Panc1 (cell line): Measurements from ENCODE around the gene HPN. TPM values are rescaled to one million over a fixed set of nuclear protein-coding genes. Genes with fewer than 3 reads are reported as not detected.

ENCODE experiments used
- ATAC-seq: fragments of 200-7000 bp; cut with Tn5 transposase; 2 replicates; pipeline ENCODE4 v1.9.1; 2020; ENCODE audit warnings: mild to moderate bottlenecking, moderate library complexity
- BruUV-seq: library from RNA; stranded (reverse); fragments of 400-500 nt; replicated peaks from 2 replicates; lab custom pipeline; 2021; lab: Mats Ljungman, UMichigan
- CTCF ChIA-PET: fragments of 300-600 bp; sonication (Branson Sonifier 250); formaldehyde crosslinking; loops from one replicate; lab custom pipeline; 2022; ENCODE audit warnings: antibody characterized with exemption; lab: Charles Lee
- POLR2A ChIA-PET: fragments of 300-600 bp; sonication (Branson Sonifier 250); formaldehyde crosslinking; loops from one replicate; lab custom pipeline; 2022; ENCODE audit warnings: antibody characterized with exemption; lab: Charles Lee
- DNase-seq: peaks from one replicate; pipeline ENCODE4 v3.0.0-alpha.2; 2010; ENCODE audit warnings: low read depth, low spot score
- H3K27ac ChIP-seq: 2 replicates; pipeline ENCODE4 v1.5.1; 2011; ENCODE audit warnings: mild to moderate bottlenecking, low read length, inconsistent platforms
- H3K27me3 ChIP-seq: fragments of 200-500 bp; sonication (Bioruptor generic); 2 replicates; pipeline ENCODE4 v1.6.0; 2014; ENCODE audit warnings: low read length, inconsistent platforms; ENCODE audit not compliant: control insufficient read depth, insufficient read depth
- H3K36me3 ChIP-seq: fragments of 200-500 bp; sonication (Bioruptor generic); 2 replicates; pipeline ENCODE4 v1.5.1; 2014; ENCODE audit warnings: inconsistent platforms, mild to moderate bottlenecking, low read length, moderate library complexity; ENCODE audit not compliant: control insufficient read depth, insufficient read depth
- H3K4me1 ChIP-seq: 2 replicates; pipeline ENCODE4 v1.5.1; 2011; ENCODE audit warnings: inconsistent platforms, mild to moderate bottlenecking, low read length, moderate library complexity; ENCODE audit not compliant: control insufficient read depth, insufficient read depth
- H3K4me3 ChIP-seq, 2 experiments: 2 replicates each; pipeline ENCODE4 v1.5.1; 2011 to 2012; ENCODE audit warnings: low read depth in 2 of 2, low read length in 2 of 2, mild to moderate bottlenecking in 2 of 2, inconsistent platforms in 1 of 2, moderate library complexity in 1 of 2
- H3K9me3 ChIP-seq: fragments of 200-500 bp; sonication (Bioruptor generic); 2 replicates; pipeline ENCODE4 v1.5.1; 2014; ENCODE audit warnings: low read depth, mild to moderate bottlenecking, inconsistent platforms, low read length, moderate library complexity; ENCODE audit not compliant: control insufficient read depth, insufficient read depth
- CTCF ChIP-seq: fragments of 450-650 bp; IDR thresholded peaks from 2 replicates; pipeline ENCODE4 v1.5.1; 2017; ENCODE audit warnings: mild to moderate bottlenecking
- POLR2AphosphoS5 ChIP-seq: IDR thresholded peaks from 2 replicates; pipeline ENCODE4 v1.6.1; 2012; ENCODE audit warnings: mild to moderate bottlenecking, low read depth, low read length, moderate library complexity
- SIN3A ChIP-seq: IDR thresholded peaks from 2 replicates; pipeline ENCODE4 v1.6.1; 2012; ENCODE audit warnings: low read depth, mild to moderate bottlenecking, low read length, moderate library complexity, borderline replicate concordance; ENCODE audit not compliant: insufficient read depth
- TCF7L2 ChIP-seq: IDR thresholded peaks from 2 replicates; pipeline ENCODE4 v1.6.1; 2011; ENCODE audit warnings: mild to moderate bottlenecking, low read depth, low read length, inconsistent platforms
- in situ Hi-C: cut with HindIII; loops from 2 replicates; pipeline ENCODE4 v1.10.0; 2016; ENCODE audit warnings: low sequenced_read_pairs, low pct_unique_long_range_greater_than_20kb
- intact Hi-C: fragments of 100-400 bp; cut with micrococcal nuclease; formaldehyde crosslinking; loops from one replicate; pipeline ENCODE4 v1.10.0; 2022; ENCODE audit not compliant: unreplicated experiment
- total RNA-seq: library from RNA; stranded (reverse); gene quantifications from one replicate; pipeline ENCODE4 v1.2.1, GENCODE V29; 2021; ENCODE audit not compliant: unreplicated experiment
- TF ChIP-seq, protein P1 (sequence below), 2 experiments: IDR thresholded peaks; 2 replicates each; pipeline ENCODE4 v1.6.1; 2011 to 2012; ENCODE audit warnings: low read depth in 2 of 2, control low read depth in 1 of 2, low read length in 1 of 2, mild to moderate bottlenecking in 1 of 2, moderate library complexity in 1 of 2; ENCODE audit not compliant: insufficient read depth in 1 of 2

Gene HPN
- total RNA-seq, 1 experiment from 2014 or later: 0.08 TPM

DNA sequence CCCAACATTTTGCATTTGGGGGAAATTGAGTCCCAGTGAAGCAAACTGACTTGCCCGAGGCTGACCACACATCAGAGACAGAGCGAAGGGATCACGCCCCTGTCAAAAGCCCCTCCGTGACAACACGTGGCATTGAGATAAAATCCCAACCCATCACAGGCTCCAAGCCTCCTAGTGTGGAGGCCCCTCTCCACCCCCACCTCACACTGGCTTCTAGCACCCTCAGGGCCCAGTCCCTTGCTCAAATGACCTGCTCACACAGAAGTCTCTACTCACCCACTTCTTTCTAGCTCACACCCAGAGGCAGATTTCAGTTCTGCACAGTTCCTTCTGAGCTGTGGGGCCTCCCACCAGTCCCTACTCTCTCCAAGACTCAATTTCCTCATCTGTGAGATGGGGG is 10.3 kb downstream of the HPN start:
- Histone ChIP-seq H3K27ac (no peak overlapping the region), H3K4me3 (no peak overlapping the region), H3K4me1 (no peaks in the 10 kb centered on the region), H3K27me3 (peaks cover 2% of the 10 kb centered on the region; the same call in 1 of the 2 replicates), H3K9me3 (no peaks in the 10 kb centered on the region), H3K36me3 (no peaks in the 10 kb centered on the region)
- intact Hi-C loops (no loop called here), in situ Hi-C loops (no loop called here)
- CTCF ChIA-PET: no interaction called here
- POLR2A ChIA-PET: no interaction called here
- DNase-seq: no peak
- no peak for TF ChIP-seq SIN3A
- TF ChIP-seq, protein P1, sequence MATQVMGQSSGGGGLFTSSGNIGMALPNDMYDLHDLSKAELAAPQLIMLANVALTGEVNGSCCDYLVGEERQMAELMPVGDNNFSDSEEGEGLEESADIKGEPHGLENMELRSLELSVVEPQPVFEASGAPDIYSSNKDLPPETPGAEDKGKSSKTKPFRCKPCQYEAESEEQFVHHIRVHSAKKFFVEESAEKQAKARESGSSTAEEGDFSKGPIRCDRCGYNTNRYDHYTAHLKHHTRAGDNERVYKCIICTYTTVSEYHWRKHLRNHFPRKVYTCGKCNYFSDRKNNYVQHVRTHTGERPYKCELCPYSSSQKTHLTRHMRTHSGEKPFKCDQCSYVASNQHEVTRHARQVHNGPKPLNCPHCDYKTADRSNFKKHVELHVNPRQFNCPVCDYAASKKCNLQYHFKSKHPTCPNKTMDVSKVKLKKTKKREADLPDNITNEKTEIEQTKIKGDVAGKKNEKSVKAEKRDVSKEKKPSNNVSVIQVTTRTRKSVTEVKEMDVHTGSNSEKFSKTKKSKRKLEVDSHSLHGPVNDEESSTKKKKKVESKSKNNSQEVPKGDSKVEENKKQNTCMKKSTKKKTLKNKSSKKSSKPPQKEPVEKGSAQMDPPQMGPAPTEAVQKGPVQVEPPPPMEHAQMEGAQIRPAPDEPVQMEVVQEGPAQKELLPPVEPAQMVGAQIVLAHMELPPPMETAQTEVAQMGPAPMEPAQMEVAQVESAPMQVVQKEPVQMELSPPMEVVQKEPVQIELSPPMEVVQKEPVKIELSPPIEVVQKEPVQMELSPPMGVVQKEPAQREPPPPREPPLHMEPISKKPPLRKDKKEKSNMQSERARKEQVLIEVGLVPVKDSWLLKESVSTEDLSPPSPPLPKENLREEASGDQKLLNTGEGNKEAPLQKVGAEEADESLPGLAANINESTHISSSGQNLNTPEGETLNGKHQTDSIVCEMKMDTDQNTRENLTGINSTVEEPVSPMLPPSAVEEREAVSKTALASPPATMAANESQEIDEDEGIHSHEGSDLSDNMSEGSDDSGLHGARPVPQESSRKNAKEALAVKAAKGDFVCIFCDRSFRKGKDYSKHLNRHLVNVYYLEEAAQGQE (IDR thresholded peaks at IDR 0.05; ENCODE audit: insufficient read depth in 1 of 2, low read depth in 2 of 2, low read length in 1 of 2): no peak
- TF ChIP-seq TCF7L2: no peak
- TF ChIP-seq POLR2AphosphoS5: no peak
- no peak for TF ChIP-seq CTCF
- no TSS peak for BruUV-seq
- ATAC-seq: no peak

GRCh38 chr19:35052599-35053190 is 11.2 kb downstream of the HPN start:
- H3K27ac ChIP-seq: no peak overlapping the region
- no peak for TF ChIP-seq TCF7L2
- DNase-seq (no peak), ATAC-seq (no peak)
- no peaks in the 10 kb centered on the region for H3K9me3 ChIP-seq
- intact Hi-C loops: no loop called here
- no TSS peak for BruUV-seq
- H3K4me3 ChIP-seq: no peak overlapping the region
- peaks cover 2% of the 10 kb centered on the region; the same call in 1 of the 2 replicates for H3K27me3 ChIP-seq
- ChIA-PET POLR2A (no interaction called here), CTCF (no interaction called here)
- H3K36me3 ChIP-seq: no peaks in the 10 kb centered on the region
- in situ Hi-C loops: no loop called here
- H3K4me1 ChIP-seq: no peaks in the 10 kb centered on the region

- in situ Hi-C loops (no loop called here), intact Hi-C loops (no loop called here)
- H3K4me1 ChIP-seq: no peaks in the 10 kb centered on the region
- ChIA-PET CTCF (no interaction called here), POLR2A (no interaction called here)
- ATAC-seq (no peak), DNase-seq (no peak)
- H3K36me3 ChIP-seq: no peaks in the 10 kb centered on the region
- no TSS peak for BruUV-seq
- no peak overlapping the region for H3K27ac ChIP-seq
- no peak overlapping the region for H3K4me3 ChIP-seq
- peaks cover 2% of the 10 kb centered on the region; the same call in 1 of the 2 replicates for H3K27me3 ChIP-seq
- H3K9me3 ChIP-seq: no peaks in the 10 kb centered on the region
- no peak for TF ChIP-seq SIN3A
- TF ChIP-seq, protein P1 (IDR thresholded peaks at IDR 0.05; ENCODE audit: insufficient read depth in 1 of 2, low read depth in 2 of 2, low read length in 1 of 2): no peak
- no peak for TF ChIP-seq TCF7L2
- no peak for TF ChIP-seq CTCF
- TF ChIP-seq POLR2AphosphoS5: no peak
Observed at GRCh38 chr19:35053667-35054293, 12.3 kb downstream of the HPN start.
